ENCODE data around the gene CDC42. TPM values are rescaled to one million over a fixed set of nuclear protein-coding genes. Genes with fewer than 3 reads are reported as not detected.
A peak's percentile ranks its signal among the peaks of the same experiment; 100 is the strongest.

The CDC42 gene
- total and polyA plus RNA-seq, 9 of the 15 experiments (the other 6 are each of a cell fraction or from before 2014, with no cell fraction given): 186 to 398 (median 325) TPM

- TF ChIP-seq FIP1L1 (IDR thresholded peaks at IDR 0.05; ENCODE audit: low read depth, low read length, poor library complexity, severe bottlenecking) (no peak), SRSF3 (IDR thresholded peaks at IDR 0.05; ENCODE audit: insufficient read depth, low read length) (no peak), EZH2 (IDR thresholded peaks at IDR 0.05; ENCODE audit: borderline replicate concordance, low read depth, low read length) (no peak), IRF2 (CRISPR knock-in tag; IDR thresholded peaks at IDR 0.05) (no peak), E2F6 (IDR thresholded peaks at IDR 0.05; ENCODE audit: borderline replicate concordance in 1 of 2, extremely low read depth in 1 of 2, insufficient read depth in 1 of 2, insufficient read length in 1 of 2, low read depth in 1 of 2, low read length in 1 of 2, poor library complexity in 1 of 2, severe bottlenecking in 1 of 2) (peak in 1 of 2 experiments; percentile 32), ZNF551 (CRISPR knock-in tag; IDR thresholded peaks at IDR 0.05) (no peak), HEY1 (CRISPR knock-in tag; IDR thresholded peaks at IDR 0.05; ENCODE audit: borderline replicate concordance) (no peak), XRCC3 (IDR thresholded peaks at IDR 0.05) (no peak), ZNF174 (CRISPR knock-in tag; IDR thresholded peaks at IDR 0.05) (no peak), FOXK1 (CRISPR knock-in tag; IDR thresholded peaks at IDR 0.05; ENCODE audit: borderline replicate concordance) (peak; percentile 75; the same call in 1 of the 2 replicates), NFIC (IDR thresholded peaks at IDR 0.05) (no peak), TCF7L2 (IDR thresholded peaks at IDR 0.05; ENCODE audit: low read depth, low read length) (no peak), MIER1 (IDR thresholded peaks at IDR 0.05; ENCODE audit: low read depth) (0 out of 2 replicates have a peak, but pooled peaks have one; percentile 22), THRB (CRISPR knock-in tag; conservative IDR thresholded peaks at IDR 0.05) (peak; percentile 62; the same call in 1 of the 2 replicates), MTA1 (IDR thresholded peaks at IDR 0.05; ENCODE audit: borderline replicate concordance) (no peak), ZBED1 (IDR thresholded peaks at IDR 0.05) (no peak), GATAD2B (IDR thresholded peaks at IDR 0.05; ENCODE audit: borderline replicate concordance) (peak; percentile 72; the same call in 1 of the 2 replicates), CHCHD3 (CRISPR knock-in tag; IDR thresholded peaks at IDR 0.05) (no peak), ZSCAN32 (CRISPR knock-in tag; IDR thresholded peaks at IDR 0.05) (no peak)
- TF ChIP-seq, protein P1, sequence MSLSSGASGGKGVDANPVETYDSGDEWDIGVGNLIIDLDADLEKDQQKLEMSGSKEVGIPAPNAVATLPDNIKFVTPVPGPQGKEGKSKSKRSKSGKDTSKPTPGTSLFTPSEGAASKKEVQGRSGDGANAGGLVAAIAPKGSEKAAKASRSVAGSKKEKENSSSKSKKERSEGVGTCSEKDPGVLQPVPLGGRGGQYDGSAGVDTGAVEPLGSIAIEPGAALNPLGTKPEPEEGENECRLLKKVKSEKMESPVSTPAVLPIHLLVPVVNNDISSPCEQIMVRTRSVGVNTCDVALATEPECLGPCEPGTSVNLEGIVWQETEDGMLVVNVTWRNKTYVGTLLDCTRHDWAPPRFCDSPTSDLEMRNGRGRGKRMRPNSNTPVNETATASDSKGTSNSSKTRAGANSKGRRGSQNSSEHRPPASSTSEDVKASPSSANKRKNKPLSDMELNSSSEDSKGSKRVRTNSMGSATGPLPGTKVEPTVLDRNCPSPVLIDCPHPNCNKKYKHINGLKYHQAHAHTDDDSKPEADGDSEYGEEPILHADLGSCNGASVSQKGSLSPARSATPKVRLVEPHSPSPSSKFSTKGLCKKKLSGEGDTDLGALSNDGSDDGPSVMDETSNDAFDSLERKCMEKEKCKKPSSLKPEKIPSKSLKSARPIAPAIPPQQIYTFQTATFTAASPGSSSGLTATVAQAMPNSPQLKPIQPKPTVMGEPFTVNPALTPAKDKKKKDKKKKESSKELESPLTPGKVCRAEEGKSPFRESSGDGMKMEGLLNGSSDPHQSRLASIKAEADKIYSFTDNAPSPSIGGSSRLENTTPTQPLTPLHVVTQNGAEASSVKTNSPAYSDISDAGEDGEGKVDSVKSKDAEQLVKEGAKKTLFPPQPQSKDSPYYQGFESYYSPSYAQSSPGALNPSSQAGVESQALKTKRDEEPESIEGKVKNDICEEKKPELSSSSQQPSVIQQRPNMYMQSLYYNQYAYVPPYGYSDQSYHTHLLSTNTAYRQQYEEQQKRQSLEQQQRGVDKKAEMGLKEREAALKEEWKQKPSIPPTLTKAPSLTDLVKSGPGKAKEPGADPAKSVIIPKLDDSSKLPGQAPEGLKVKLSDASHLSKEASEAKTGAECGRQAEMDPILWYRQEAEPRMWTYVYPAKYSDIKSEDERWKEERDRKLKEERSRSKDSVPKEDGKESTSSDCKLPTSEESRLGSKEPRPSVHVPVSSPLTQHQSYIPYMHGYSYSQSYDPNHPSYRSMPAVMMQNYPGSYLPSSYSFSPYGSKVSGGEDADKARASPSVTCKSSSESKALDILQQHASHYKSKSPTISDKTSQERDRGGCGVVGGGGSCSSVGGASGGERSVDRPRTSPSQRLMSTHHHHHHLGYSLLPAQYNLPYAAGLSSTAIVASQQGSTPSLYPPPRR (CRISPR knock-in tag; IDR thresholded peaks at IDR 0.05; ENCODE audit: borderline replicate concordance): 0 out of 2 replicates have a peak, but pooled peaks have one; percentile 31
Measured at GRCh38 chr1:22053017-22053860, 730 bp downstream of the CDC42 start (continued).
